KOPT-K1 (cell line): ENCODE results near the gene ENTPD8.

Experiments
- H3K27ac ChIP-seq: fragments of 200-600 bp; sonication (generic); 2 replicates; pipeline ENCODE4 v1.5.1; 2016; ENCODE audit warnings: antibody characterized with exemption, mild to moderate bottlenecking, low read depth, low read length; ENCODE audit not compliant: poor library complexity, severe bottlenecking
- H3K36me3 ChIP-seq: fragments of 200-600 bp; sonication (generic); 2 replicates; pipeline ENCODE4 v1.5.1; 2017; ENCODE audit warnings: antibody characterized with exemption, mild to moderate bottlenecking, low read length, moderate library complexity; ENCODE audit not compliant: insufficient read depth
- H3K9me3 ChIP-seq: fragments of 200-600 bp; sonication (generic); 2 replicates; pipeline ENCODE4 v1.5.1; 2017; ENCODE audit warnings: antibody characterized with exemption, low read length, mild to moderate bottlenecking; ENCODE audit not compliant: insufficient read depth, poor library complexity, severe bottlenecking

Gene ENTPD8

DNA sequence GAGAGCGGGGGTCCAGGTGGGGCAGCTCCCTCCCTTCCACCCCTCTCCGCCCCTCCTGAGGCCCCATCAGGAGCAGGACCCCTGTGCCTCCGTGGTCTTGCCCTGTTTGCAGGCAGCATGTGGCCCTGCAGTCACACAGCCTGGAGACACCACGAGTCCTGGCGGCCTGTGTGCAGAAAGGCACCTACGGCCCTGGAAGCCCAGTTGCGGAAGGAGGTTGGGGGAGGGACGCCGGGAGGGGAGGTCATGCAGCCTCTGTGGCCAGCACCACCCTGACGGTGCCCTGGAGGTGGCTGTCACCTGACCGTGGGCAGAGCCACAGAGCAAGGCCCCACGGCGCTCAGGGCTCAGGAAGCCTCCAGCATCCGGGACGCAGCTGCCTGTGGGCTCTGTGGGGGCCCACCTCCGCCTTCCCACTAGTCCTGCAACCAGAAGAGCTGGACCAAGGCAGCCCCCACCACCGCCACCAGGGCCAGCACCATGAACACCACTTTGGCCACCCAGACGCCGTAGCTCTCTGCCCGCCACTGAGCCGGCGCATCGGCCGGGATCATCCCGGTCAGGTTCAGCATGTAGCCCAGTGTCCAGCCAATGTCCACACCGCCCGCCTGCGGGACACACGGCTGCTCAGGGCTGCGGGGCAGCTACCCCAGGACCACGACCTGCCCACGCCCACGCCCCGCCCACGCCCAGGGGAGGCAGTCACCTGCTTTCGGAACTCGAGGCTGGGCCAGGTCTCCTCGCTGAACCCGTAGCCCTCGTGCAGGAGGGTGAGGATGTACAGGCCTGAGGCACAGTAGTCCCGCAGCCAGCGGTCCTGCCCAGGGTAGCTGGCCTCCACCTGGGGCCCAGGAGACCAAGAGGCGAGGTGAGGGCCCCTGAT lies 6.4 kb downstream of the ENTPD8 start:
- Histone ChIP-seq H3K27ac (no peak overlapping the region), H3K9me3 (no peaks in the 10 kb centered on the region), H3K36me3 (no peaks in the 10 kb centered on the region)

DNA sequence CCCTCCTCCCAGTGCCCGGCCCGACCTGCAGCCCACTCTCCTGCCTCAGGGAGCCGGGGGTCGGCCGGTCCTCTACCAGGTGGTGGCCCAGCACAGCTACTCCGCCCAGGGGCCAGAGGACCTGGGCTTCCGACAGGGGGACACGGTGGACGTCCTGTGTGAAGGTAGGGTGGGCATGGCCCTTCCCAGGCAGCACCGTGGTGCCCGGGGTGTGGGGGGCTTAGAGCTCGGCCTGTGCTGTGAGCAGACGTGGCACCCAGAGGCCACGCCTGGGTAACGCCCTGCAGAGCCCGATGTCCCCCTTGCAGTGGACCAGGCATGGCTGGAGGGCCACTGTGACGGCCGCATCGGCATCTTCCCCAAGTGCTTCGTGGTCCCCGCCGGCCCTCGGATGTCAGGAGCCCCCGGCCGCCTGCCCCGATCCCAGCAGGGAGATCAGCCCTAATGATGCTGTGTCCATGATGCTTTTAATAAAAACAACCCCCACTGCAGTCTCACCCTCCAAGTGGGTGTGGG lies 7.2 kb downstream of the ENTPD8 start:
- H3K27ac ChIP-seq = no peak overlapping the region

DNA sequence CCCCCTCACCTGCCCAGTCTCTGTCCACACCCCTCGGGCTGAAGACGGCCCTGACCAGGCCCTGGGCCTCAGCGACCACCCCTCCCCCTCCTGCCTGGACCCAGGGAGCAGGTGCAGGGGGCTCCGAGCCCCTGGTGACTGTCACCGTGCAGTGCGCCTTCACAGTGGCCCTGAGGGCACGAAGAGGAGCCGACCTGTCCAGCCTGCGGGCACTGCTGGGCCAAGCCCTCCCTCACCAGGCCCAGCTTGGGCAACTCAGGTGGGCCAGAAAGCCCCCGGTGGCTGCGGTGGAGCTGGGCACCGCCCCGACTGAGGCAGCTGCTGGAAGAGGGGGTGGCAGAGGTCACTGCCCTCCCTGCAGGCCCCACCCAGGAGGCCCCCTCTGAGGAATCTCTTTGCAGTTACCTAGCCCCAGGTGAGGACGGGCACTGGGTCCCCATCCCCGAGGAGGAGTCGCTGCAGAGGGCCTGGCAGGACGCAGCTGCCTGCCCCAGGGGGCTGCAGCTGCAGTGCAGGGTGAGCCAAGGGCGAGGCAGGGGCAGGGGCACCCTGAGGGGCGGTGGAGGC lies 7.7 kb downstream of the ENTPD8 start:
- Histone ChIP-seq H3K27ac (no peak overlapping the region), H3K36me3 (no peaks in the 10 kb centered on the region), H3K9me3 (no peaks in the 10 kb centered on the region)

More for the DNA sequence above, 7.2 kb downstream of the ENTPD8 start:
- H3K9me3 ChIP-seq = no peaks in the 10 kb centered on the region
- H3K36me3 ChIP-seq = no peaks in the 10 kb centered on the region

DNA sequence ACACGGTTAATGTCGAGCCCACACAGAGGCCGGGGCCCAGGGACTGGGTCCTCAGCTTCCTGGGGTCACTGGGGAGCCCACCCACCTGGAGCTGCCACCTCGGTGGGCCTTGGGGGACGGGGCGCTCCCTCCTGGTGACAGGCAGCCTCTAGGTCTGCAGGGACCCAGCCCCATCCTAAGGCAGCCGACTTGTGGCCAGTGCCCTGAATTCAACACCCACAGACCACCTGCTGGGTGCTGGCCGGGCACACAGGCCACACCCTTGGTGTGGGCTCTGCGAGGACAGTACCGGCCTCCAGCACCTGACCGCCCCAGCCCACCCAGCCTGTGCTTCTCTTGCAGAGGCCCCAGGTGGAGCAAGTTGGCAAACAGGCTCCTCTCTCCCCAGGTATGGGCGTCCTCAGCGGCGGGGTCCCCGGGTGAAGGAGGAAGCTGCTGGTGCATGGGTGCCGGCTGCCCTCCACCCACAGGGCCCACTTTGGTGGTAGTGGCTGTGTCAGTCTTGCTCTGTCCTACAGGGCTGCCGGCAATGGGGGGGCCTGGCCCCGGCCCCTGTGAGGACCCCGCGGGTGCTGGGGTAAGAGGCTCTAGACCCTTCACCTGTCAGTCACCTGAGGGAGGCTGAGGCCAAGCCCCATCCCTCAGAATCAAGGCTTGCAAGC lies 8.3 kb downstream of the ENTPD8 start:
- H3K36me3 ChIP-seq = no peaks in the 10 kb centered on the region
- H3K27ac ChIP-seq = no peak overlapping the region
- H3K9me3 ChIP-seq = no peaks in the 10 kb centered on the region

DNA sequence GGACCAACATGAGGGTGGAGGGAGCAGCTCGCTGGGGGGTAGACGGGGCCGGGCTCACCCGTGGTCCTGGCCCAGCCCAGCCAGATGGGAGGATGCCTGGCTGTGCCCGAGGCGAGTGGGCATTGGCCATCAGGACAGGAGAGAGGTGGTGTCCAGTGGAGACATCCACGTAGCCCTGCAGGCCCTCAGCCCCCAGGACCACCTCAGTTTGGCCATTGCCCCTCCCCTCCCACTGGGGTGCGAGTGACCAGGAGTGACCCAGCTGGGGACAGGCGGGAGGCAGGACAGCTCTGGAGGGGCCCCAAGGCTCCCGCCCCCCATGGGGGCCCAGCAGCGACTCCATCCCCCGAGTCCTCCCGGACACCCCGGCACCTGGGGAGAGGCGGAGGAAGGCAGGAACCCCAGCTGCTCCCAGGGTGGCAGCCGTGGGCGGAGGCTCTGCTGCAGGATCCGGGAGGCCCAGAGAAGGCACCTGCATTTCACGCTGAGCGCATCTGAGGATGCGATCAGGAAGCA lies 9.7 kb downstream of the ENTPD8 start:
- H3K27ac ChIP-seq = no peak overlapping the region
- no peaks in the 10 kb centered on the region for H3K9me3 ChIP-seq
- H3K36me3 ChIP-seq = no peaks in the 10 kb centered on the region

DNA sequence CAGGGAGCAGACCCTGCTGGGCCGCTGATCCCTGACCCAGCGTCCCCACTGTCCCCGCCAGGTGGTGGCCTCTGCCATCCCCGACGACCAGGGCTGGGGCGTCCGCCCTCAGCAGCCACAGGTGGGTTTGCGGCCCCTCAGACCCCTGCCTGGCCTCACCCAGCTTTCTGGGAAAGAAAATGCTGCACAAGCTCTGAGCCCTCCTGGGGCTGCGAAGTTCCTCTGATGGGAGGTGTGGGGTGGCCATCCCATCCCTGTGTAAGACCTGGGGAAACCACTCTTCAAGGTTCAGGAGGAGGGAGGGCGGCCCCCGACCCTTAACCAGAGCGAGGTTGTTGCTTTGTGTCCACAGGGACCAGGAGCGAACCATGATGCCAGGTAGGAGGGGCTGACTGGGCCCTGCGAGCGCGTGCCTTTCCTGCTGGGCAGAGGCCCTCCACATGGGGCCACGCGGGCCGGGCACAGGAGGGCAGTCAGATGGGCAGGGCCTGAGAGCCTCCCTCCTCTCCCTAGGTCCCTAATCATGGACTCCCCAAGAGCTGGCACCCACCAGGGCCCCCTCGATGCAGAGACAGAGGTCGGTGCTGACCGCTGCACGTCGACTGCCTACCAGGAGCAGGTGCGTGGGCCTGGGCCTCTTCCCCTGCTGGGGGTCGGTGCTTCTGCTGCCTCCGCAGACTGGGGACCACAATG lies 10.3 kb downstream of the ENTPD8 start:
- Histone ChIP-seq H3K27ac (no peak overlapping the region), H3K9me3 (no peaks in the 10 kb centered on the region), H3K36me3 (no peaks in the 10 kb centered on the region)

DNA sequence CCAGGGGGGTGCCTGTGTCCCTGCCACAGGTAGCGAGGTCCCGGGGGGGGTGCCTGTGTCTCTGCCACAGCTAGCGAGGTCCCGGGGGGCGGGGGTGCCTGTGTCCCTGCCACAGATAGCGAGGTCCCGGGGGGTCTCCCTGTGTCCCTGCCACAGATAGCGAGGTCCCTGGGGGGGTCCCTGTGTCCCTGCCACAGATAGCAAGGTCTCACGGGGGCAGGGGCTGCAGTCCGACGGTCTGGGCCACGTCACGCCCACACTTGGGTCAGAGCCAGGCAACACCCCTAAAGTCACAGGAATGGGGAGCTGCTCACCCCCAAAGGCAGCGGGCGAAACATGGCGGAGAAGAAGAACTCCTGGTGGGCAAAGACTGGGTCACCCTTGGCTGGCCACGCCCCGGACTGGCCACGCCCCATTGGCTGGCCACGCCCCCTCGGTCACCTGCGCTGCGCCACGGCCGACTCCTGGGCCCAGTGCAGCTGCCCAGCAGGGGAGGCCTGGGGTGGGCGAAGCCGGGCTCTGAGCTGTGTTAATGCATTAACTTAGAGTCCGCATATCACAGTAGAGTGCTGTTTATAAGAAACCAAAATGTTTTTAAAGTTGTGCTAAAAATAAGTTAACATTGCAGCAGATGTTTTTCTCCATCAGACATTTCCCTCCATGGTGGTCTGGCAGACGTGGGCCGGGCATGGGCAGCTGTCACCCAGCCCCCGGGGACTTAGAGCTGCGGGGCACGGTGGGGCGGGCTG lies 11.0 kb downstream of the ENTPD8 start:
- H3K9me3 ChIP-seq = no peaks in the 10 kb centered on the region
- H3K27ac ChIP-seq = no peak overlapping the region
- H3K36me3 ChIP-seq = no peaks in the 10 kb centered on the region

DNA sequence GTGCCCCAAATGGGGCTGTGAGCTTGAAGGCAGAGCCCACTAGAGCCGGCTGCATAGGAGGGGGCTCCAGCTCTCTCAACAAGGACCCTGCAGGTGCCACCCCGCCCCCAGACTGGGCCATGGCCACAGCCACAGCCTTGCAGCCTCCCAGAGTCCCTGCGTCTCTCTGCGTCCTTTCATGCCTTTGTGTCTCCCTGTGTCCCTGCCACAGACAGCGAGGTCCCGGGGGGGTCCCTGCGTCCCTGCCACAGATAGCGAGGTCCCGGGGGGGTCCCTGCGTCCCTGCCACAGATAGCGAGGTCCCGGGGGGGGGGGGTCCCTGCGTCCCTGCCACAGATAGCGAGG lies 11.6 kb downstream of the ENTPD8 start:
- no peaks in the 10 kb centered on the region for H3K36me3 ChIP-seq
- no peak overlapping the region for H3K27ac ChIP-seq
- no peaks in the 10 kb centered on the region for H3K9me3 ChIP-seq

DNA sequence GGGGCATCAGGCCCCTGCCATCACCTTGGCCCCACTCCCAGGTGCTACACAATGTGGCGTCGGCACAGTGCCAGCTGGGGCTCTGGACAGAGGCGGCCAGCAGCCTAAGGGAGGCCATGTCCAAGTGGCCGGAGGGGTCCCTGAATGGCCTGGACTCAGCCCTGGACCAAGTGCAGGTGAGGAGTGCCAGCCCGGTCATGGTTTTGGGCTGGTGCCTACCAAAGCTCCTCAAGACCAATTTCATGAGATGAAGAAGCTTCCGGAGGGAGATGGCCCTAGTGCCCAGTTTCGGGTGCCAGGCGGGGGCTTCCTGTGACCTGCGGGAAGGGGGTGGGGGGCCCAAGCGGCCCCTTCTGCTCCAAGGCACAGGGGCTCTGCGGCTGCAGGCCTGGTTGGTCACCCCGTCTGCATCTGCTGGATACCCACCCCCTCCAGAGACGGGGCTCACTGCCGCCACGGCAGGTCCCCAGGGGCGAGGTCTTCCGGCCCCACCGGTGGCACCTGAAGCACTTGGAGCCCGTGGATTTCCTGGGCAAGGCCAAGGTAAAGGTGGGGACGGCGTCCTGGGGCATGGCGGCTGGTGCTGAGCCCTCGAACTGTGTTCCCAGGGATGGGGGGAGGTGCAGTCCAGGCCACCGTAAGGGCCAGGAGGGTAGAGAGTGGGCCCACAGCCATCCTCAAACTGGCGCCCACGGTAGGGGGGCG lies 12.2 kb downstream of the ENTPD8 start:
- no peaks in the 10 kb centered on the region for H3K9me3 ChIP-seq
- H3K27ac ChIP-seq = no peak overlapping the region
- no peaks in the 10 kb centered on the region for H3K36me3 ChIP-seq

DNA sequence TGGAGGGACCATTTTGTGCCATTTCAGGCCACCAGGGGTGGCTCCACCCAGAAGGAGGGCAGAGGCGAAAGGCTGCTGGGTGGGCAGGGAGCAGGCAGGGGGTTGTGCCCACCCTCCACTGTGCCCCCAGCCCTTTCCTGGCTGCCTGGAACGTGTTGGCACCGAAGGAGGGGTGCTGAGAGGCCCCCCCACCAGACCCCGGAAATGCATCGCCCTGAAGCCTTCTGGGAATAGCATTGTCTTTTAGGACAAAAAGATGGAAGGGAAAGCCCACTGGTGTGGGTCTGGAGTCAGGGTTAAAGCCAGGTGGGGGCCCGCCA lies 12.9 kb downstream of the ENTPD8 start:
- Histone ChIP-seq H3K27ac (no peak overlapping the region), H3K9me3 (no peaks in the 10 kb centered on the region), H3K36me3 (no peaks in the 10 kb centered on the region)

DNA sequence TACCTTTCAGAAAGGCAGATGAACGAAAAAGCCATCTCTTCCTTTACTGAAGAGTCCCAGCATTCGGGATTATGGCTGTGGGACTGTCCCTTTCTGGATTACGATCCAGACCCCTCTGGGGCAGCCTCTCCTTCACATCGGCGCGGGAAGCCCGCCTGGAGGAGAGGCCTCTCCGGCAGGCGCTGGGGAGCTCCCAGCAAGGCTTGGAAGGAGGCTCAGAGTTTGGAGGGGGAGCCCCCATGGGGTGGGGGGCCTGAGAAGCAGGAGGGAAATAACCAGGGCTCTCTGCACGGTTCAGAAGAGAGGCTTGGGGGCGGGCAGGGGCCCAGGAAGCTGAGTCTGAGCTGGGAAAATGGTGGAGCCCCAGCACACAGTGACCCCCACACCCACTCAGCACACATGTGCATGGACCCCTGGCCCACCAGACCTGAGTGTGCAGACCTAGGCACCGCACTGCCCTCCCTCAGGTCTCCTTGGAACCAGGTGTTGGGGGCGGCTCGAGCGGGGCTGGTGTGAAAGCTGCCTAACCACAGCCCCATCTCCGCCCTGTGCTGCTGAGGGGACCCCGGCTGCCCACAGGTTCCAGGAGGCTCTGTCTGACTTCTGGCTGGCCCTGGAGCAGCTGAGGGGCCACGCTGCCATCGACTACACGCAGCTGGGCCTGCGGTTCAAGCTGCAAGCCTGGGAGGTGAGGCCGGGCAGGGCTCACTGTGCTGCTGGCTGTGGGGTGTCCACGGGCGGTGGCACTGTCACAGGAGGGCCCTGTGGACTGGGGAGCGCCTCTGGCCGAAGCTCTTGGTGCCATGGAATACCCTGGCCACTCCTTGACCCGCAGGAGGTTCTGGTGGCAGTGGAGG lies 13.5 kb downstream of the ENTPD8 start:
- H3K9me3 ChIP-seq = no peaks in the 10 kb centered on the region
- H3K27ac ChIP-seq = no peak overlapping the region
- H3K36me3 ChIP-seq = no peaks in the 10 kb centered on the region

DNA sequence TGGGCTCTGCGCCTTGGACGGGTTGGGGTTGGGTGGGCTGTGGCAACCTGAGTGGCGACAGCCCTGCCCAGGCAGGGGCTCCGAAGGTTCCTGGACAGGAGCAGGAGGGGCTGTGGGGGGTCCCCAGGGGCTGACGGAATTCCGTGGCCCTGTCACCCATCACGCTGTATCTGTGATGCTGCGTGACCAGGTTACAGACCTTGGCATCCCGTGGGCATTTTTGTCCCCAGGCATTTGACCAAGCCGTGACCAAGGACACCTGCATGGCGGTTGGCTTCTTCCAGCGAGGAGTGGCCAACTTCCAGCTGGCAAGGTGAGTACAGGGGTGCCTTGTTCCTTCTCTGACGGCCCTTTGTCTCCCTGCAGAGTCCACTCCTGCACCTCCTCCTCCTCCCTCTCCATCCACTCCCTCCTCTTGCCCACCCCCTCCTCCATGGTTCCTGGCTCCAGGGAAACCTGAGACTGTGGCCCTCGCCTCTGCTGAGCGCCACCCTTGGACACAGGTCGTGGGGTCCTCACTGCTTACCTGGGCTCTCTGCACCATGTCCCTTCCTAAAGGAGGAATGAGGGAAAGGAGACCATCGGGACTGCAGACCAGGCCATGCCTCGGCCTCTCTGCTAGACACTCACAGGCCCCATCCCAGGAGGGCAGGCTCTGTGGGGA lies 15.0 kb downstream of the ENTPD8 start:
- Histone ChIP-seq H3K9me3 (no peaks in the 10 kb centered on the region), H3K36me3 (no peaks in the 10 kb centered on the region), H3K27ac (no peak overlapping the region)
